CD4-positive, alpha-beta memory T cell (primary cell): ENCODE measurements around the gene DEPP1. TPM values are rescaled to one million over a fixed set of nuclear protein-coding genes. Genes with fewer than 3 reads are reported as not detected.

Experiments
- CTCF ChIA-PET: fragments of 350-600 bp; sonication (Branson Sonifier 250); formaldehyde crosslinking; loops from one replicate; lab custom pipeline; 2021; ENCODE audit warnings: inconsistent platforms; ENCODE audit not compliant: partially characterized antibody; lab: Charles Lee
- POLR2A ChIA-PET: fragments of 350-600 bp; sonication (Branson Sonifier 250); formaldehyde crosslinking; loops from one replicate; lab custom pipeline; 2021; ENCODE audit not compliant: partially characterized antibody; lab: Charles Lee
- DNase-seq, 5 donors: peaks; one replicate each; pipeline versions ENCODE4 v3.0.0 to v3.0.0-alpha.2; 2020 to 2022; ENCODE audit warnings: mixed read lengths in 1 of 5
- H3K27ac ChIP-seq: one replicate; pipeline ENCODE4 v1.7.0; 2013; ENCODE audit warnings: low read depth, low read length
- H3K27me3 ChIP-seq: 2 replicates; pipeline ENCODE4 v1.7.0; 2013; ENCODE audit warnings: mild to moderate bottlenecking, low read length, moderate library complexity; ENCODE audit not compliant: insufficient read depth
- H3K36me3 ChIP-seq: 2 replicates; pipeline ENCODE4 v1.7.0; 2013; ENCODE audit warnings: mild to moderate bottlenecking, low read length, moderate library complexity; ENCODE audit not compliant: insufficient read depth
- H3K4me1 ChIP-seq: 2 replicates; pipeline ENCODE4 v1.7.0; 2013; ENCODE audit warnings: mild to moderate bottlenecking, low read length, moderate library complexity; ENCODE audit not compliant: insufficient read depth
- H3K4me3 ChIP-seq, 2 donors: one replicate each; pipeline ENCODE4 v1.7.0; 2013; ENCODE audit warnings: low read length in 2 of 2, mild to moderate bottlenecking in 1 of 2
- H3K9me3 ChIP-seq, 2 donors: one replicate each; pipeline ENCODE4 v1.7.0; 2013; ENCODE audit warnings: low read length in 2 of 2, control low read depth in 1 of 2; ENCODE audit not compliant: control insufficient read depth in 1 of 2
- H3K27ac Mint-ChIP-seq, 7 donors: one replicate each; pipeline ENCODE4 v1.8.0; 2020 to 2021; ENCODE audit warnings: mixed read lengths in 7 of 7, mild to moderate bottlenecking in 6 of 7, inconsistent platforms in 3 of 7, moderate library complexity in 3 of 7
- H3K27me3 Mint-ChIP-seq, 2 donors: one replicate each; pipeline ENCODE4 v1.8.0; 2020 to 2021; ENCODE audit warnings: mixed read lengths in 2 of 2
- H3K36me3 Mint-ChIP-seq, 2 donors: one replicate each; pipeline ENCODE4 v1.8.0; 2020 to 2021; ENCODE audit warnings: mixed read lengths in 2 of 2, inconsistent platforms in 1 of 2, mild to moderate bottlenecking in 1 of 2
- H3K4me1 Mint-ChIP-seq, 4 donors: one replicate each; pipeline ENCODE4 v1.8.0; 2020 to 2021; ENCODE audit warnings: mixed read lengths in 4 of 4, mild to moderate bottlenecking in 1 of 4
- H3K4me3 Mint-ChIP-seq, 8 donors: one replicate each; pipeline ENCODE4 v1.8.0; 2020 to 2021; ENCODE audit warnings: mixed read lengths in 8 of 8, mild to moderate bottlenecking in 7 of 8, moderate library complexity in 6 of 8, inconsistent platforms in 3 of 8
- H3K9me3 Mint-ChIP-seq, 8 donors: one replicate each; pipeline ENCODE4 v1.8.0; 2020 to 2021; ENCODE audit warnings: mixed read lengths in 8 of 8, mild to moderate bottlenecking in 5 of 8, inconsistent platforms in 3 of 8, moderate library complexity in 1 of 8
- intact Hi-C: fragments of 100-400 bp; cut with micrococcal nuclease; formaldehyde crosslinking; loops from one replicate; pipeline ENCODE4 v1.15.1; 2023
- polyA plus RNA-seq, 2 donors: library from polyadenylated mRNA; unstranded; fragments of 300-500 nt; fragmentation: Illumina TruSeq; gene quantifications; one replicate each; pipeline ENCODE4 v1.2.3, GENCODE V29; 2021
- total RNA-seq, 2 experiments: library from RNA; stranded (reverse); gene quantifications; one replicate each; pipeline ENCODE4 v1.2.3, GENCODE V29; 2021

DEPP1 gene
- total and polyA plus RNA-seq, 4 experiments from 2014 or later, result not detected

DNA sequence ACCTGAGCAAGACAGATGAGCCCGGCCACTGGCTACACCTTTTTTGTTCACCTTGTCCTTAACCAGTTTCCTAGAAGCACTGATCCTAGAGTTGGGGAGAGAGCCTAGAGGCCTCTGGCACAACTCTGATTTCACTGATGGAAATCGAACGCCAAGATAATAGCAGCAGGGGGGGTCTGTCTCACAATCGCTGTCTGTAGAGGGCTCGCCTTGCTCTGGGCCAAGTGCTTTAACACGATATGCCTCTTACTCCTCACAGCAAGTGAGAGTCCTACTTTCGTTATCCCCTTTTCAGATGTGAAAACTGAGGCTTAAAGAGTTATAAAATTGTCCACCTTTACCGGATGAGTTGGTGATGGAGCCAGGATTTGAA, 18.5 kb downstream of the DEPP1 start:
- peaks cover 6 to 11% of the 10 kb centered on the region in 2 donors for H3K36me3 Mint-ChIP-seq
- intact Hi-C loops, result no loop called here
- peaks cover 7 to 30% (median 21%) of the 10 kb centered on the region in 4 donors for H3K4me1 Mint-ChIP-seq
- CTCF ChIA-PET, result interaction anchor here (1.2 kb wide), 1 partner anchor 27 kb away, joined by 4 read pairs; no protein-coding TSS in a partner anchor
- Histone ChIP-seq H3K4me1 (peaks cover 26% of the 10 kb centered on the region), H3K27me3 (no peaks in the 10 kb centered on the region), H3K9me3 (no peaks in the 10 kb centered on the region), H3K4me3 (peak overlapping the region; percentile 54 to 77), H3K36me3 (no peaks in the 10 kb centered on the region), H3K27ac (no peak overlapping the region)
- no peak overlapping the region for H3K27ac Mint-ChIP-seq
- H3K4me3 Mint-ChIP-seq, result peak overlapping the region; percentile 52 to 91 (median 88)
- POLR2A ChIA-PET, result no interaction called here
- H3K27me3 Mint-ChIP-seq, result no peaks in the 10 kb centered on the region
- H3K9me3 Mint-ChIP-seq, result no peaks in the 10 kb centered on the region
- DNase-seq, result no peak

GRCh38 chr10:44959247-44960087, 19.1 kb downstream of the DEPP1 start, which contains the start of gene RASSF4:
TSS of gene RASSF4 (plus strand) at chr10:44959802. CDS start at chr10:44970203, 10,401 bp downstream.
- ChIA-PET CTCF (no interaction called here), POLR2A (interaction anchor here (1.0 to 1.2 kb wide), 2 partner anchors 41 to 81 kb away, joined by 4 to 5 read pairs; no protein-coding TSS in a partner anchor)

DNA sequence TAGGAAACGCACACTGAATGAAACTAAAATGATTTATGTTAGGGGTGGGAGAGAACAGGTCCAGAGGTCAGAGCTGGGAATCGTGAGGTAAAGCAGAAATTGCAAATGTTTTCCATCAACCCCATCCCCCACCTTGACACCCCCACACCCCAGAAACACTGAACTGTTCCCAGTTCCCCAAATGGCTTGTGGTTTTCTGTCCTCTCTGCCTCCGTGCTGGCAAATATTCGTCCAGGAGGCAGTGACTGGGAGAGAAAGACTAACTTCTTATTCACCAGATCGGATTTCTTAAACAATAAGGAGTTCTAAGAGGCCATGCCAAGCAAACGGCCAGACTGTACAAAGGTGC, 19.7 kb downstream of the DEPP1 start:
- CTCF ChIA-PET, result no interaction called here
- peak overlapping the region; percentile 63 to 92 (median 78) for H3K27ac Mint-ChIP-seq
- intact Hi-C loops, result loop anchor here (1.0 to 10.0 kb wide), 4 partner anchors 15 to 84 kb away; partner anchors contain the start of gene ZNF22
- Histone ChIP-seq H3K27me3 (no peaks in the 10 kb centered on the region), H3K36me3 (no peaks in the 10 kb centered on the region), H3K27ac (peak overlapping the region; percentile 57), H3K4me1 (peaks cover 26% of the 10 kb centered on the region), H3K4me3 (peak overlapping the region; percentile 66 to 77), H3K9me3 (no peaks in the 10 kb centered on the region)
- peak overlapping the region; percentile 88 to 91 (median 89) for H3K4me3 Mint-ChIP-seq
- POLR2A ChIA-PET, result interaction anchor here (1.0 to 1.2 kb wide), 2 partner anchors 41 to 80 kb away, joined by 4 to 5 read pairs; no protein-coding TSS in a partner anchor
- H3K9me3 Mint-ChIP-seq, result no peaks in the 10 kb centered on the region
- H3K4me1 Mint-ChIP-seq, result peaks cover 9 to 30% (median 23%) of the 10 kb centered on the region in 4 donors
- H3K36me3 Mint-ChIP-seq, result peaks cover 6 to 12% of the 10 kb centered on the region in 2 donors
- no peak for DNase-seq
- H3K27me3 Mint-ChIP-seq, result no peaks in the 10 kb centered on the region

More at GRCh38 chr10:44959247-44960087, 19.1 kb downstream of the DEPP1 start, which contains the start of gene RASSF4:
- no peaks in the 10 kb centered on the region for H3K9me3 ChIP-seq
- H3K36me3 Mint-ChIP-seq, result peaks cover 6 to 11% of the 10 kb centered on the region in 2 donors
- H3K4me3 ChIP-seq, result peak within 1 kb of the TSS; percentile 66 to 77
- H3K4me3 Mint-ChIP-seq, result peak within 1 kb of the TSS; percentile 88 to 91 (median 89)
- H3K4me1 ChIP-seq, result peaks cover 26% of the 10 kb centered on the region
- DNase-seq, result peak; percentile 87 to 90 (median 89)
- H3K9me3 Mint-ChIP-seq, result no peaks in the 10 kb centered on the region
- no peaks in the 10 kb centered on the region for H3K36me3 ChIP-seq
- H3K27me3 Mint-ChIP-seq, result no peaks in the 10 kb centered on the region
- H3K4me1 Mint-ChIP-seq, result peaks cover 9 to 30% (median 23%) of the 10 kb centered on the region in 4 donors
- no peaks in the 10 kb centered on the region for H3K27me3 ChIP-seq
- intact Hi-C loops, result loop anchor here (1.0 to 10.0 kb wide), 4 partner anchors 15 to 85 kb away; partner anchors contain the start of gene ZNF22
- peak within 1 kb of the TSS; percentile 57 for H3K27ac ChIP-seq
- peak within 1 kb of the TSS; percentile 63 to 92 (median 78) for H3K27ac Mint-ChIP-seq

DNA sequence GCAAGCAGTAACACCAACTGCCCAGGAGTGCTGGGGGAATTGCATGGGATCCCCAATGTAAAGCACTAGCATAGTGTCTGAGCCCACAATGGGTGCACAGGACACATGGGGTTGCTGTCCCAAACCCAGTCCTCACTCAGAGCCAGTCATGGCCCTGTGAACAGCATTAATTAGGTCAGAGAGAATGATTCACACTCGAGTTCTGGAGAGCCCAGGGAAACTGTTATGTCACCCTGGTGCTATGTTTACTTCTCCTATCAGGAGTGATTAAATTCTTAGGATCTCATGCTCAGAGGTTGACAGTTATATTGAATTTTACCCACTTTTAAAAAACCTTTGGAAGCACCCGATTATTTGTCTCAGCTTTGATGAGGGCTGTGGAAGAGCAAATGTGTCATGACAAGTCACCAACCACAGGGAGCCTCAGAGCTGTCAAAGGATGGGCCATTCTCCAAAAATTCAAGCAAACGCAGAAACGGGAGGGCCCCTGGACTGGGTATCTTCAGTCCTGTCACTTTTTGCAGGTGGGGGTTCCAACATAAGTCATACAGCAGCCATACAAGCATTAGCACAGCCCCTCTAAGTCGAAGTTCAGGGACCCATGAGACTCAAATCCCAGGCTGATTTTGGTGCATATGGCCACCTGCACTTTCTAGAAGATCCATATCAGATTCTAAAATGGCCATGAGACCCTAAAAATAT, 20.3 kb downstream of the DEPP1 start:
- Histone ChIP-seq H3K4me3 (peak overlapping the region; percentile 66 to 77), H3K9me3 (no peaks in the 10 kb centered on the region), H3K4me1 (peaks cover 26% of the 10 kb centered on the region), H3K36me3 (no peaks in the 10 kb centered on the region), H3K27me3 (no peaks in the 10 kb centered on the region), H3K27ac (no peak overlapping the region)
- Mint-ChIP-seq H3K36me3 (peaks cover 11 to 12% of the 10 kb centered on the region in 2 donors), H3K9me3 (no peaks in the 10 kb centered on the region), H3K4me3 (peak overlapping the region; percentile 88 to 91 (median 89)), H3K4me1 (peaks cover 9 to 30% (median 23%) of the 10 kb centered on the region in 4 donors), H3K27ac (peak overlapping the region; percentile 63 to 92 (median 78)), H3K27me3 (no peaks in the 10 kb centered on the region)
- CTCF ChIA-PET, result no interaction called here
- intact Hi-C loops, result loop anchor here (10.0 kb wide), 1 partner anchor 84 kb away; no protein-coding TSS in a partner anchor
- POLR2A ChIA-PET, result interaction anchor here (1.2 kb wide), 1 partner anchor 42 kb away, joined by 4 read pairs; no protein-coding TSS in a partner anchor
- DNase-seq, result no peak

DNA sequence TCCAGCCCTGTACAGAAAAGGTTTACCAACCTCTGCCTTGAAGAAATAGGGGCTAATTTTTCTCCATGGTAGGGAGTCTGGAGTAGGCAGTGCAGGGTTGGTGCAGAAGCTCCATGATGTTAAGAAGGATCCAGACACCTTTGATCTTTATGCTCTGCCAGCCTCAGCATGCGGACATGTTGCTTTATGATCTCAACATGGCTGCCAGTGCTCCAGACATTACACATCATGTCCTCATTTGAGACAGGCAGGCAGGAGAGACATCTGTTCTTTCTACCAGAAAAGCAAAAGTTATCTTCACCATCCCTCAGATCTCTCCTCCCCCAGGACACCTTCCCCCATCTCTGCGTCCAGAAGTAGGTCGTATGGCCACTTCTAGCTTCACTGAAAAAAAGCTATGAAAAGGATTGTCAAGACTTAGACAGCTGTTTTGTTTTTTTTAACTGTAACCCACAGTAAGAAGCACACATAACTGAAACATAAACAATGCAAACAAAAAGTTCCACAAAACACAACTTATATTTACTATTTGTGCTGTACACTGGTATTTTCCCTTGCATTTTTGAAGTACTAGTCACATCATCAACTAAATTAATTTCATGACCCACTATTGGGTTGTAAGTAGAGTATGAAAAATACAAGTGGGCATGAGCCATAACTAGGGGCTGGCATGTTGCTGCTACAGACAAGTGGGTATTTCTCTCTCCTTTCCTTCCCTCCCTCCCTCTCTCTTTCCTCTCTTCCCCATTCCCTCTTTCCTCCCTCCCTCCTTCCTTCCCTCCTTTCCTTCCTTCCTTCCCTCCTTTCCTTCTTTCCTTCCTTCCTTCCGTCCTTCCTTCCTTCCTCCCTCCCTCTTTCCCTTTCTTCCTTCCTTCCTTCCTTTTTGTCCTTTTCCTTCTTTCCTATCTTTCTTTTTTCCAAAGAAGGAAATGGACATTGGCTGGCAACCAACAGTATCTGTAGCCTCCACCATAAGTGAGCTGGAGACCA, 21.6 kb downstream of the DEPP1 start:
- ChIA-PET CTCF (no interaction called here), POLR2A (no interaction called here)
- Histone ChIP-seq H3K9me3 (no peaks in the 10 kb centered on the region), H3K4me3 (no peak overlapping the region), H3K27ac (no peak overlapping the region), H3K27me3 (no peaks in the 10 kb centered on the region), H3K36me3 (no peaks in the 10 kb centered on the region), H3K4me1 (peaks cover 26% of the 10 kb centered on the region)
- Mint-ChIP-seq H3K36me3 (peaks cover 12% of the 10 kb centered on the region in 2 donors), H3K4me1 (peaks cover 9 to 30% (median 23%) of the 10 kb centered on the region in 4 donors), H3K9me3 (no peaks in the 10 kb centered on the region), H3K4me3 (peak overlapping the region in 1 of 8 donors; percentile 29), H3K27ac (peak overlapping the region in 2 of 7 donors; percentile 37 to 62), H3K27me3 (no peaks in the 10 kb centered on the region)
- intact Hi-C loops, result loop anchor here (10.0 kb wide), 1 partner anchor 82 kb away; no protein-coding TSS in a partner anchor
- DNase-seq, result no peak

DNA sequence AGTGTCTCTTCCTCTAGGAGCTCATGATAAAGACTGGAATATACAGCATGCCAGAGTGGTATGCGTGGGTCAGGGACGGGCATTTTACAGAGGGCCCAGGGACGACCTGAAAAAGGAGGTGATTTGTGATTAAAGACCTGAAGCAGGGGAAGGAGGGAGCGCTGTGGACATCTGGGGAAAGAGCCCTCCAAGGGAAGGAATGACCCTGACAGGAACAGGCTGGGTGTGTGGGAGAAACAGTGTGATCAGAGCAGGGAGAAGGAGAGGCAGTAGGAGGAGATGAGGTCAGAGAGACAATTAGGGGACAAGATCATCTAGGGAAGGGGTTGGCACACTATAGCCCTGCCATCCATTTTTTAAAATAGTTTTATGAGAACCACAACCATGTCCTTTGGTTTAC, 22.4 kb downstream of the DEPP1 start:
- CTCF ChIA-PET, result no interaction called here
- no peak for DNase-seq
- no peaks in the 10 kb centered on the region for H3K9me3 Mint-ChIP-seq
- Histone ChIP-seq H3K36me3 (no peaks in the 10 kb centered on the region), H3K27me3 (no peaks in the 10 kb centered on the region), H3K4me1 (peaks cover 26% of the 10 kb centered on the region), H3K27ac (no peak overlapping the region), H3K9me3 (no peaks in the 10 kb centered on the region), H3K4me3 (no peak overlapping the region)
- H3K36me3 Mint-ChIP-seq, result peaks cover 12 to 16% of the 10 kb centered on the region in 2 donors
- no peaks in the 10 kb centered on the region for H3K27me3 Mint-ChIP-seq
- H3K4me1 Mint-ChIP-seq, result peaks cover 9 to 30% (median 23%) of the 10 kb centered on the region in 4 donors
- intact Hi-C loops, result loop anchor here (10.0 kb wide), 1 partner anchor 81 kb away; no protein-coding TSS in a partner anchor
- POLR2A ChIA-PET, result no interaction called here
- peak overlapping the region in 1 of 8 donors; percentile 7 for H3K4me3 Mint-ChIP-seq
- H3K27ac Mint-ChIP-seq, result peak overlapping the region in 2 of 7 donors; percentile 48 to 61
